ENCODE data around the gene PRKCE. TPM values are rescaled to one million over a fixed set of nuclear protein-coding genes. Genes with fewer than 3 reads are reported as not detected.

Gene PRKCE
- total RNA-seq, 2 experiments from 2014 or later: 7.0 to 7.3 TPM

DNA sequence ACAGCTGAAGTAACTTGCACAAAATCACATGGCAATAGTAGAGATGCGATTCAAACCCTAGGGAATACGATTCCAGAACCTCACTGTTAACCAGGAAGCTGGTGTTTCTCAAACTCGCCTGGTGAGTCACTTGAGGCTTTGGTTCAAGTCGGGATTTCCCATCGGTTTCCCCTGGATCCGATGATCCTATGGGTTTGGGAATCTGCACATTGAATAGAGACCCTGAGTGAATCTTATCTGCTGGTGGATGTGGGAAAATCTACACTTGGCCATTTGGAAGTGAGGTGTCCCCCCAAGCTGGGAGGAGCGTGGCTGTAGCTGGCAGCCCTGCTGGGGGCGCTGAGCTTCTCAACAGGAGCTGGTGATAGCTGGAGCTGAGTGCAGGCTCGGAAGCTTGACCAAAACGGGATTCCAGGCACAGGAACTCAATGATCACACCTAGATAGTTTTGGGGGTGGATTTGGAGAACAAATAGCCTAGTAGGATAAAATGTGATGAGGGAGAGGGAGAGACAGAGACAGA lies 135.4 kb downstream of the PRKCE start:
- POLR2A ChIA-PET: no interaction called here
- CTCF ChIA-PET: interaction anchor here (0.5 kb wide), 1 partner anchor 915 kb away, joined by 6 read pairs; no protein-coding TSS in a partner anchor

DNA sequence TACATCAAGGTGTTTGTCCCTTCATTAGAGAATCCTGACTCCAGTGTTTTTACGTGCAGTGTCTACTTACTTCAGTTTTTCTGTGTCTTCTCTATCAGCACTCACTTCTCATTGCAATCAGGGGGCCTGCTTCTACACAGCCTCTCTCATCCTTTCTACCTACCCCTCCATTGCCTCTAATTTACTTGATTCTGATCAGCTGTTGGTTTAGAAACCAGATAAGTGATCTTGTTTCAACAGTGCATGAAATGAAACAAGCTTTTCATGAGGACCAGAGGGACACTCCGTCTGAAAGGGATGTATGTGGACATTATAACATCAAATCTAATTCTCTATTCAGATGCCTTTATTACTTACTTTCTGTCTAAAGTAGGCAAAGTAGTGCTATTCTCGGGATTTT lies 136.9 kb downstream of the PRKCE start:
- ChIA-PET POLR2A (no interaction called here), CTCF (interaction anchor here (1.3 kb wide), 1 partner anchor 10 kb away, joined by 3 read pairs; no protein-coding TSS in a partner anchor)

DNA sequence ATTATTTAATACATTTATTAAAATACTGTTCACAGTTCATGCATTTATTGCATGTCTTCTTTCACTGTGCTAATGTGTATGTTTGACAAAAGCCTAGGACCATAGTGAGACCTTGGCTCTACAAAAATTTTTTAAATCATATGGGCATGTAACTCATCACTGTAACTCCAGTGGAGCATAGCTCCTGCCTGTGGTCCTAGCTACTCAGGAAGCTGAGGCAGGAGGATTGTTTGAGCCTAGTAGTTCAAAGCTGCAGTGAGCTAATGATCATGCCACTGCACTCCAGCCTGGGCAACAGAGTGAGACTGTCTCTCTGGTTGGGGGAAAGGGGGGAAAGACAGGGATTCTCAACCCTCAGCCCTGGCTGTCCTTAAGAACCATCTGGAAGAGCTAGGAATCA lies 137.8 kb downstream of the PRKCE start:
- ChIA-PET CTCF (interaction anchor here (1.3 to 2.0 kb wide), 2 partner anchors 11 kb away, joined by 3 to 7 read pairs; no protein-coding TSS in a partner anchor), POLR2A (no interaction called here)

DNA sequence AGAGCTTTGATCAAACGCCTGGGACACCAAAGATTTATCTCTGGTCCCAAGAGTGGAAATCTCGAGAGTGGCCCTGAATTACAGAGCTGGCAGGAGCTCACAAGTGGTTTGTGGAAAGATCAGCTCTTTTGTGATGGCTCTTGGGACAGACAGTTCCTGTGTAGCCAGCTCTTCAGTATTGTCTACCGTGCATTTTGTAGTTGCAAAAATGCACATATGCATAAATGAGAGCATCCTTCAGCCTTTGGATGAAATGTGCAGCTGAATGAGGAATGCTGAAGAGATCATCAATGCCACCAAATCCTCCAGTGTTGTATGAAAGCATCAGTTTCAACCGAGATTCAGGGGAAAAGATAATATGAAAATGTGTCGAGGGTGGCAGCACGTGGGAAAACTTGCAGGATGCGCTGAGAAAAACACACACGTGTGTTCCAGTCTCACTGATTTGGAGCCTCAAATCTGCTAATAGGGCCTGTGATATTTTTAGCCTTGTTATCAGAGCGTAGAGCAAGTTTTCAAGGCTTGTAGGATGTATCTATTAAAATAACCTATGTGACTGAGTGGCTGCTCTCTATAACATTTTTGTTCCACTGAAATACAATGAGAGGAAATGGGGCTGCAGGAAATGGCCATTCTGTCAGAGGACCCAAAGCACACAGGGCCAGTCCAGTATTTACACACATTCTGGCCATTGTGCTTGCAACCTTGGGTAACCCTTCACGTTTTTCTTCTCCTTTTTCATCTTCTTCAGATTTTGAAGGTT lies 138.7 kb downstream of the PRKCE start:
- CTCF ChIA-PET: interaction anchor here (2.0 kb wide), 1 partner anchor 12 kb away, joined by 7 read pairs; no protein-coding TSS in a partner anchor
- POLR2A ChIA-PET: no interaction called here

GRCh38 chr2:45793305-45793962 lies 142.0 kb downstream of the PRKCE start:
- CTCF ChIA-PET: interaction anchor here (2.2 kb wide), 1 partner anchor 14 kb away, joined by 8 read pairs; no protein-coding TSS in a partner anchor
- POLR2A ChIA-PET: no interaction called here

- POLR2A ChIA-PET: no interaction called here
- CTCF ChIA-PET: interaction anchor here (2.2 kb wide), 1 partner anchor 15 kb away, joined by 8 read pairs; no protein-coding TSS in a partner anchor
Measured at GRCh38 chr2:45794134-45794617, 142.7 kb downstream of the PRKCE start.

GRCh38 chr2:45796500-45796899 lies 145.0 kb downstream of the PRKCE start:
- ChIA-PET POLR2A (no interaction called here), CTCF (interaction anchor here (1.1 to 1.2 kb wide), 2 partner anchors 10 to 34 kb away, joined by 3 to 4 read pairs; no protein-coding TSS in a partner anchor)

GRCh38 chr2:45797451-45798230 lies 146.2 kb downstream of the PRKCE start:
- CTCF ChIA-PET: interaction anchor here (1.0 kb wide), 1 partner anchor 12 kb away, joined by 3 read pairs; no protein-coding TSS in a partner anchor
- POLR2A ChIA-PET: no interaction called here

DNA sequence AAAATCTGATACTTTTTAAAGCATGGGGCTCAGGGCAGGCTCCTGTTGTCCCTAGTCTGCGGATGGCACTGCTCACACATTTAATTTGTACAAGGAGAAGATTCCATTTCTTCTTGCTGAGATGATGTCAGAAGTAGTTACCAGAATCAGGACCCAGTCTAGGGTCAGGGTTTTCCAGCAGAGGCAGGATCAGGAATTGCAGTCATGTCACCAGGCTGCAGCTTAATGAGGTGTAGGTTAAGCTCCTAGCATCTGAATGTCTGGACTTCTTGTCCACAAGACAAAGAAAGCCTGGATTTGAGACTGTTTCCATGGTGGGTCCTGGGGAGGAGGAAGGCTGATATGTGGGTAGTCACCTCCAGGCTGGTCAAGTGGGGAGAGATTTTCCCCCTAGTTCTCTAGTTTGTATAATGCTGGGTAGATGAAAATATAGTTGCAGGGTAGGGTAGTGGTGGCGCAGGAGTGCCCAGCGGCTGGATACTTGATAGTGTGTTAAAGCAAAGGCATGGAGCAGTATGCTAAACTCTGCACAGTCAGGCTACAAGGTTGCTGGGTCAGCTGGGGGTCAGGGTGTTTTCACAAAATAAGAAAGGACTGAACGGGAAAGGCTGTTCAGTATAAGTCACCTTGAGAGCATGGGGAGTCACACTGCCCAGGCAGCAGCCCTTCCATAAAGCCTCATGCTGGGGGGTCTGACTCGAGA lies 148.4 kb downstream of the PRKCE start:
- ChIA-PET POLR2A (no interaction called here), CTCF (interaction anchor here (1.5 kb wide), 1 partner anchor 21 kb away, joined by 4 read pairs; no protein-coding TSS in a partner anchor)

DNA sequence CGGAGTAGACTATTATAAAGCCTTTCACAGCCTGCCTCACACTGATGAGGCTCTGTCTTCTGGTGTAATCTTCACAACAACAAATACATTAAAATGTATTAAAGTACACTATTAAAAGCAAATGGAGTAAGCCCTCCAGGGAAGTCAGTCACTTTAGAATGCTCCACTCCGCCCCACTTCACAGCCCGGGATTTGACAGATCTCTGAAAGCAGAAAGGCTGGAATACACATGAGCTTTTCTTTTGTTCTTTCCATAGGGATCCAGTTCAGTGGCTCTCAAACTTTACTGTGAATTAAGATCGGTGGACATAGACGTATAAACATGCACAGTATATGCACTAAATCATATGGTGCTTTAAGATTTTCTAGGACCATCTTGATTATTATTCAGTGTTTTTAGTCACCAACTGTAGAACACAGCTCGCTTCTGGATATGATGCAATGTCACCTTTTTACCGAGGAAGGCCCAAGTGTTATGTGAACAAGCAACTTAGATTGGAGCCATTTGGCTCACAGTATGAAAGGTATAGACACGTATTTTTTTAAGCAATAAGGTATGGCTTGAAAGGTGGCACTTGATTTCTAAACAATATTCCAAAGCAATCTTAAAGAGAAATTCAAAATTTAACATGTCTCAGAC lies 151.1 kb downstream of the PRKCE start:
- POLR2A ChIA-PET: no interaction called here
- CTCF ChIA-PET: no interaction called here

DNA sequence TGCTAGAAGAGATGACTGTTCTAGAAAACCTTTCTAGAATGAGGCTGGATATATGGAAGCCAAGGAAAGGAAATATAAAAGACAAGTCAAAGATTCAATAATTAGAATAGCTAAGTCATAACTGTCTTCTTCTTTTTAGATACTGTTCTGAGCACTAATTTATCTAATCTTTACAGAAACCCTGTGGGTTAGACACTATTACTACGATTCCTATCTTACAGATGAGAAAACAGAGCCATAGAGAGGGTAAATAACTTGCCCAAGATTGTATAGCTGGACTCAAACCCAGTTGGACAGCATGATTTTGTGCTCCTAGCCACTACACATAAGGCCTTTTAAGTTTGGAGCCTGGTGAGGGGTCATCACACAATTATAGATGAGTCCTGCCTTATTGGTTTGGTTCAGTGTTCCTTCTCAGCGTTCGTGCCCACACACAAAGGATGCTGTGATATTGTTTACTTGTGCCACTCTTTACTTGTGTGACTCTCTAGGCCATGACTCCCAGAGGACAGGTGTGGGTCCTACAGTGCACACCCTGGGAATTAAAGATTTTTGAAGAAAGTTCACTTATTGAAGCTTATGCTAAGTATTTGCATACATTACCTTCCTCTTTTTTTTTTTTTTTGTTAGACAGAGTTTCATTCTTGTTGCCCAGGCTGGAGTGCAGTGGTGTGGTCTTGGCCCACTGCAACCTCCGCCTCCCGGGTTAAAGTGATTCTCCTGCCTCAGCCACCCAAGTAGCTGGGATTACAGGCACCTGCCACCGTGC lies 153.7 kb downstream of the PRKCE start:
- CTCF ChIA-PET: no interaction called here
- POLR2A ChIA-PET: no interaction called here

DNA sequence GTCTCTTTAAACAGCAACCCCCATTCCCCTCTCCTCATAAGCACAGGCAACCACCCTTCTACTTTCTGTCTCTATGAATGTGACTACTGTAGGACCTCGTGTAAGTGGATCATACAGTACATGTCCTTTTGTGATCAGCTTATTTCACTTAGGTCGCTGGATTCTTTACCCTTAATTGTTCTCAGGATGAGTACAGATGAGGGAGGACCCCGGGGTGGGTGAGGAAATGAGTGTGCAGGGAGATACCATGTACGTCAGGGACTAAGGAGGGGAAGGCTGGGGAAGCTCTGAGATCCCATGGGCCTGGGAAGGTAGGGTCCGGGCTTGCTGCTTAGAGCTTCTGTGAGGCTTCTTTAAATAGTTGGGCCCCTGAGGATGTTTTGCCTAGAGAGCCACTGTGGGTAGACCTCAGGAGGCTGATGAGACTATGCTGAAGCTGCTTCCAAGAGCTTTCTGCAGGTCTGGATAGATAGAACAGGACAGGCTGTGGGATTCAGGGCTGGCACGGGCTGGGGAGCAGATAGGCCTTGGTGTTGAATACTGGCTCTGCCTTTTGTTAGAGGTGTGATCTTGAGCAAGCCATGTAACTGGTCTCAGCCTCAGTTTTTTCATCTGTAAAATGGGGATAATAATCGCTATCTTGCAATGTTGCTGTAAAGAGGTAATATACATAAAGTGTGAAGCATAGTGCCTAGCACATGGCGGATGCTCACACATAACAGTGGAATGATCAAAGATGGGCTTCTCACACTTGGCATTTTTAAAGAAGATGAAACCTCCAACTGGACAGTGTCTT lies 155.3 kb downstream of the PRKCE start:
- CTCF ChIA-PET: interaction anchor here (1.1 kb wide), 1 partner anchor 10 kb away, joined by 3 read pairs; no protein-coding TSS in a partner anchor
- POLR2A ChIA-PET: no interaction called here

GRCh38 chr2:45808294-45808800 lies 156.9 kb downstream of the PRKCE start:
- POLR2A ChIA-PET: interaction anchor here (0.5 kb wide), 1 partner anchor 157 kb away, joined by 3 read pairs; the partner anchor contains the start of gene PRKCE

DNA sequence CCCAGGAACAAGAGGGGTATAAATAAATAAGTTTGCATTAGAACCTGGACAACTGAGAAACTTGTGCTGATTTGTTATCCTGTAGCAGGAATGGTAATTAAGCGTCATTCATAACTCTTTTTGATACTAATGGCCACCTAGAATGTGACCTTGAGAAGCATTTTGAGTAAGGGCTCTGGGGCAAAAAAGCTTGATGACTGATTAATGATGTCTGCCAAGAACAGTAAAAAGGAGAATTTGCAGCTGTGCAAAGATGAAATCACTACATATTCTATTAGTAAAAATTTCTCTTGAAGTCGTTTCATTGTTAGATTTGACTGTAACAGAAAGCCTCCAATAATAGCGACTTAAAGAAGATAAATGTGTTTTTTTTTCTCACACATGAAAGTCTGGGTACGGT lies 157.7 kb downstream of the PRKCE start:
- CTCF ChIA-PET: interaction anchor here (0.7 to 1.1 kb wide), 2 partner anchors 12 to 387 kb away, joined by 3 read pairs; no protein-coding TSS in a partner anchor
- POLR2A ChIA-PET: no interaction called here

More at GRCh38 chr2:45808294-45808800, 156.9 kb downstream of the PRKCE start:
- CTCF ChIA-PET: no interaction called here

DNA sequence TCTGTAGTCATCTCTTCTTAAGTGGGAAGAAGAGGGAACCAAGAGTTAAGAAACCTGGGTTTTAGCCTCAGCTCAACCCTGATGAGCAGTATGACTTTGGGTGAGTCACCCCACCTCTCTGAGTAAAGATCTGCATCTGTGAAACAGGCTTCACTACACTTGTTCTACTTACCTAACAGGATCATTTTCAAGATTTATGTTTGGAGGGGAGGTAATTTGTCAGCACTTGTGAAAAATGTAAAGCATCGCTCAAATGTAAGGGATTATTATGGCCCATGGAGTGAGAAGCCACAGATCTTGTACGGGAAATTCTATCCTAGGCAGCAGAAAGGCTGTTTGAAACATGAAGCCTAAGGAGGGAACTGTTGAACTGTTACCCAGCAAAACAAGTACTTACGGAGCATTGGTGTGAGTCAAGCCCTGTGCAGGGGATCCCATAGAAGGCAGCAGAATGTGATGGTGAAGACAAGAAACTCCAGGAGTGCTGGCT lies 160.6 kb downstream of the PRKCE start:
- CTCF ChIA-PET: no interaction called here

More for the DNA sequence above, 160.6 kb downstream of the PRKCE start:
- POLR2A ChIA-PET: no interaction called here
